RWPE2 (cell line): ENCODE measurements around the gene PNCK.

Experiments used
- ATAC-seq: fragments of 200-7000 bp; cut with Tn5 transposase; 3 replicates; pipeline ENCODE4 v1.9.1; 2021; ENCODE audit warnings: low read depth
- DNase-seq: peaks from one replicate; pipeline ENCODE4 v3.0.0-alpha.2; 2020; ENCODE audit warnings: low spot score
- H3K27ac ChIP-seq: fragments of 450-650 bp; 2 replicates; pipeline ENCODE4 v1.5.1; 2017; ENCODE audit warnings: mild to moderate bottlenecking; ENCODE audit not compliant: poor library complexity, severe bottlenecking
- H3K27me3 ChIP-seq: fragments of 250-450 bp; sonication (Bioruptor Pico); 2 replicates; pipeline ENCODE4 v1.5.1; 2021; ENCODE audit warnings: mild to moderate bottlenecking, moderate library complexity; ENCODE audit not compliant: insufficient read depth, poor library complexity, severe bottlenecking
- H3K36me3 ChIP-seq: fragments of 250-450 bp; sonication (Bioruptor Pico); 2 replicates; pipeline ENCODE4 v1.5.1; 2020; ENCODE audit warnings: low read depth, mild to moderate bottlenecking, moderate library complexity
- H3K4me1 ChIP-seq: fragments of 250-450 bp; sonication (Bioruptor Pico); 2 replicates; pipeline ENCODE4 v1.5.1; 2021; ENCODE audit warnings: mild to moderate bottlenecking, moderate library complexity; ENCODE audit not compliant: insufficient read depth, poor library complexity, severe bottlenecking
- H3K4me3 ChIP-seq: fragments of 250-450 bp; sonication (Bioruptor Pico); 2 replicates; pipeline ENCODE4 v1.5.1; 2021; ENCODE audit warnings: mild to moderate bottlenecking, moderate library complexity; ENCODE audit not compliant: severe bottlenecking
- H3K9me3 ChIP-seq: fragments of 250-450 bp; sonication (Bioruptor Pico); 2 replicates; pipeline ENCODE4 v1.5.1; 2021; ENCODE audit warnings: mild to moderate bottlenecking, moderate library complexity; ENCODE audit not compliant: severe bottlenecking
- CTCF ChIP-seq: fragments of 450-650 bp; IDR thresholded peaks from one replicate; pipeline ENCODE4 v1.5.1; 2017; ENCODE audit warnings: mild to moderate bottlenecking, moderate library complexity; ENCODE audit not compliant: poor library complexity, severe bottlenecking

The PNCK gene

GRCh38 chrX:153673428-153674218 lies at the start of gene PNCK:
Gene PNCK (minus strand): TSS chrX:153673813. CDS start chrX:153673076, 737 bp downstream.
- Histone ChIP-seq H3K36me3 (no peaks in the 10 kb centered on the region), H3K4me3 (no peak within 1 kb of the TSS), H3K9me3 (no peaks in the 10 kb centered on the region), H3K27me3 (no peaks in the 10 kb centered on the region), H3K27ac (no peak within 1 kb of the TSS), H3K4me1 (peaks cover 9% of the 10 kb centered on the region)
- DNase-seq, result no peak
- no peak for TF ChIP-seq CTCF
- no peak for ATAC-seq

- Histone ChIP-seq H3K27me3 (no peaks in the 10 kb centered on the region), H3K4me1 (peaks cover 12% of the 10 kb centered on the region), H3K36me3 (peaks cover 45% of the 10 kb centered on the region), H3K27ac (peak overlapping the region; percentile 83), H3K4me3 (peak overlapping the region; percentile 73), H3K9me3 (no peaks in the 10 kb centered on the region)
- DNase-seq, result no peak
- TF ChIP-seq CTCF, result no peak
- ATAC-seq, result no peak; the same call in 2 of the 3 replicates
Observed at GRCh38 chrX:153722704-153723350, 49.2 kb upstream of the PNCK start.

GRCh38 chrX:153719701-153720100 lies 46.1 kb upstream of the PNCK start:
- DNase-seq, result no peak
- H3K27me3 ChIP-seq, result no peaks in the 10 kb centered on the region
- no peak overlapping the region for H3K27ac ChIP-seq
- TF ChIP-seq CTCF, result no peak
- H3K4me3 ChIP-seq, result no peak overlapping the region
- H3K9me3 ChIP-seq, result no peaks in the 10 kb centered on the region
- ATAC-seq, result no peak
- H3K36me3 ChIP-seq, result peaks cover 68% of the 10 kb centered on the region
- no peaks in the 10 kb centered on the region for H3K4me1 ChIP-seq

- Histone ChIP-seq H3K27me3 (no peaks in the 10 kb centered on the region), H3K36me3 (peaks cover 73% of the 10 kb centered on the region), H3K4me1 (no peaks in the 10 kb centered on the region), H3K27ac (no peak overlapping the region), H3K4me3 (no peak overlapping the region), H3K9me3 (no peaks in the 10 kb centered on the region)
- TF ChIP-seq CTCF, result no peak
- DNase-seq (no peak), ATAC-seq (no peak)
Observed at GRCh38 chrX:153719238-153719637, 45.6 kb upstream of the PNCK start.

GRCh38 chrX:153717445-153717844 lies 43.8 kb upstream of the PNCK start:
- Histone ChIP-seq H3K9me3 (no peaks in the 10 kb centered on the region), H3K4me3 (no peak overlapping the region), H3K27me3 (no peaks in the 10 kb centered on the region), H3K36me3 (peaks cover 82% of the 10 kb centered on the region), H3K27ac (no peak overlapping the region), H3K4me1 (no peaks in the 10 kb centered on the region)
- DNase-seq, result no peak
- no peak for TF ChIP-seq CTCF
- no peak for ATAC-seq
